ENCODE measurements around the gene CD300E.

- TF ChIP-seq CTCF (IDR thresholded peaks at IDR 0.05) (no peak), POLR2A (IDR thresholded peaks at IDR 0.05) (no peak)
These were observed 37.8 kb downstream of the CD300E start for GRCh38 chr17:74585711-74586110.

Data from lower leg skin (tissue), 3 donors.